NB4 (cell line): Measurements from ENCODE around the gene DOC2B.

Source experiments
- CTCF ChIP-seq: IDR thresholded peaks from one replicate; pipeline ENCODE4 v1.5.1; 2012; ENCODE audit warnings: low read depth, low read length
- MAX ChIP-seq: IDR thresholded peaks from 2 replicates; pipeline ENCODE4 v1.6.1; 2011; ENCODE audit warnings: low read depth, low read length
- MYC ChIP-seq: IDR thresholded peaks from 2 replicates; pipeline ENCODE4 v1.6.1; 2011; ENCODE audit warnings: low read depth, low read length
- POLR2A ChIP-seq: IDR thresholded peaks from 2 replicates; pipeline ENCODE4 v1.6.1; 2011; ENCODE audit warnings: mild to moderate bottlenecking; ENCODE audit not compliant: insufficient read length; ENCODE audit errors: extremely low read depth

GRCh38 chr17:155576-155975 is 25.9 kb downstream of the DOC2B start:
- TF ChIP-seq POLR2A (no peak), CTCF (no peak), MYC (no peak), MAX (no peak)
